Ovary (tissue), 9 donors: ENCODE measurements around the gene KCNJ6. TPM values are rescaled to one million over a fixed set of nuclear protein-coding genes. Genes with fewer than 3 reads are reported as not detected.

ENCODE experiments used
- DNase-seq, 5 donors: peaks; one replicate each; pipeline ENCODE4 v3.0.0-alpha.2; 2019 to 2020
- H3K27ac ChIP-seq, 2 donors: fragments of 200-600 bp; one replicate each; pipeline versions ENCODE4 v1.5.1 to v1.8.0; 2019 to 2022
- H3K27me3 ChIP-seq: fragments of 200-600 bp; one replicate; pipeline ENCODE4 v1.8.0; 2022
- H3K36me3 ChIP-seq: fragments of 200-600 bp; sonication (generic); one replicate; pipeline ENCODE4 v1.5.1; 2019
- H3K4me1 ChIP-seq: one replicate; pipeline ENCODE4 v1.8.1; 2013; ENCODE audit warnings: mild to moderate bottlenecking, moderate library complexity; ENCODE audit not compliant: insufficient read depth
- H3K4me3 ChIP-seq: fragments of 200-600 bp; sonication (generic); one replicate; pipeline ENCODE4 v1.5.1; 2017
- H3K9me3 ChIP-seq, 2 donors: fragments of 200-600 bp in 1 of 2; sonication (generic) in 1 of 2; one replicate each; pipeline versions ENCODE4 v1.5.1 to v1.8.1; 2013 to 2019; ENCODE audit warnings: mild to moderate bottlenecking in 1 of 2, moderate library complexity in 1 of 2
- CTCF ChIP-seq, 3 donors: fragments of 450-650 bp in 2 of 3; fragments of 200-600 bp in 1 of 3; IDR thresholded peaks; one replicate each; pipeline versions ENCODE4 v1.5.1 to v1.8.0; 2016 to 2022; ENCODE audit warnings: antibody characterized with exemption in 3 of 3, mild to moderate bottlenecking in 1 of 3
- EP300 ChIP-seq: sonication (generic); formaldehyde crosslinking; IDR thresholded peaks from one replicate; pipeline ENCODE4 v1.6.1; 2017; ENCODE audit warnings: antibody characterized with exemption
- POLR2A ChIP-seq: fragments of 450-650 bp; IDR thresholded peaks from one replicate; pipeline ENCODE4 v1.6.1; 2017; ENCODE audit warnings: antibody characterized with exemption, mild to moderate bottlenecking, moderate library complexity
- WGBS, 3 donors: extraction: QIAGEN DNeasy Blood & Tissue Kit in 1 of 3; methylation state at CpG; one replicate each; pipeline versions ENCODE4 v1.1.5 to v1.1.7; 2013 to 2017; 5-methylcytosine and 5-hydroxymethylcytosine counted together
- intact Hi-C, 4 donors: fragments of 100-400 bp; cut with DNase I; formaldehyde crosslinking; loops; one replicate each; pipeline versions ENCODE4 v1.11.0 to v1.15.1; 2022 to 2023
- polyA plus RNA-seq, 2 donors: library from polyadenylated mRNA; stranded (reverse); fragments of 200-250 nt in 1 of 2; fragments of 350-450 nt in 1 of 2; fragmentation: Illumina TruSeq in 1 of 2; extraction: RNeasy Lipid Tissue Mini Kit (QIAGEN cat#74804) in 1 of 2; gene quantifications; one replicate each; pipeline ENCODE4 v1.2.3, GENCODE V29; 2013 to 2014
- total RNA-seq, 7 donors: library from RNA; depleted of rRNA in 2 of 7; stranded (reverse); fragments of >200 nt in 2 of 7; fragmentation: NEBNext Ultra II Directional in 3 of 7; extraction: Animal tissue kit (Norgen Biotek cat#: 25700) in 3 of 7; gene quantifications; one replicate each; pipeline versions ENCODE4 v1.1.0 to v1.2.4, GENCODE V29; 2016 to 2023
- donor health status: DM: no; HTN: no; CAD: no; lungs with moderate emphysema.
- donor health status: DM: no; HTN: no; CAD: no.
- donor health status: Bipolar disorder and iron deficiency.
- donor health status: DM: yes; HTN: yes; CAD: no.
- donor health status: DM: no; HTN: no; CAD: no.
- donor health status: DM: yes; HTN: yes; CAD: no.

The KCNJ6 gene
- total and polyA plus RNA-seq, 9 donors, result 0.01 TPM; not detected in 8

- WGBS, 3 donors, result 53 to 54% (median 53%) methylated on average over 2 of the region's 2 CpGs
- Histone ChIP-seq H3K27me3 (no peaks in the 10 kb centered on the region), H3K4me1 (no peaks in the 10 kb centered on the region), H3K36me3 (no peaks in the 10 kb centered on the region), H3K9me3 (no peaks in the 10 kb centered on the region), H3K4me3 (no peak overlapping the region), H3K27ac (no peak overlapping the region)
- TF ChIP-seq EP300, result no peak
- no peak for TF ChIP-seq POLR2A
- TF ChIP-seq CTCF (IDR thresholded peaks at IDR 0.05), result no peak
- DNase-seq, result no peak
- intact Hi-C loops, result no loop called here
Measured at GRCh38 chr21:37737996-37738395, 178.3 kb downstream of the KCNJ6 start.

DNA sequence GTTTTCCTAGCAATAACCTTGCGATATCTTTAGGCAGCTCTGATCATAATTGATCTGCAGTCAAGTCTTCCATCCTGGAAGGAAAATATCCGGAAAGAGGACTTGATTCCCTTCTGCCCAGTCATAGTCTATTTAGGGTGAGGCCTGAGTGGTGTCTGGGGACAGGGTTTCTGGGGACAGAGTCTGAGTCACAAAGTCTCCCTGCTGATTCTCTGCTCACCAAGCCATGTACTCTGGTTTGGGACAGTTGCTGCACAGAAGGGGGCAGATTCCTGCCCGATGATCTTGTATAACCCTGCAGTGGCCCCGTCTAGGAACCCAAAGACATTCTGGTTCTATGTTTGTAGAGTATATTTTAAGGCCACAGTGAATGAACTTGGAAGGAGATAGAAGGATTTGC, 178.8 kb downstream of the KCNJ6 start:
- DNase-seq, result no peak
- no peak overlapping the region for H3K4me3 ChIP-seq
- no peak for TF ChIP-seq CTCF (IDR thresholded peaks at IDR 0.05)
- no peak for TF ChIP-seq EP300
- no peak for TF ChIP-seq POLR2A
- no peak overlapping the region for H3K27ac ChIP-seq
- intact Hi-C loops, result no loop called here
- no peaks in the 10 kb centered on the region for H3K36me3 ChIP-seq
- no peaks in the 10 kb centered on the region for H3K9me3 ChIP-seq
- no peaks in the 10 kb centered on the region for H3K27me3 ChIP-seq
- 61 to 87% (median 80%) methylated on average over 4 of the region's 4 CpGs for WGBS, 3 donors
- no peaks in the 10 kb centered on the region for H3K4me1 ChIP-seq

- TF ChIP-seq CTCF (IDR thresholded peaks at IDR 0.05) (no peak), POLR2A (no peak), EP300 (no peak)
- DNase-seq, result no peak
- intact Hi-C loops, result no loop called here
- H3K27ac ChIP-seq, result no peak overlapping the region
- 88 to 90% (median 90%) methylated on average over 10 of the region's 10 CpGs for whole genome bisulfite sequencing, 3 donors
- H3K36me3 ChIP-seq, result no peaks in the 10 kb centered on the region
- H3K4me1 ChIP-seq, result no peaks in the 10 kb centered on the region
- H3K27me3 ChIP-seq, result no peaks in the 10 kb centered on the region
- no peaks in the 10 kb centered on the region for H3K9me3 ChIP-seq
- H3K4me3 ChIP-seq, result no peak overlapping the region
Measured at GRCh38 chr21:37734846-37735245, 181.4 kb downstream of the KCNJ6 start.

- Histone ChIP-seq H3K36me3 (no peaks in the 10 kb centered on the region), H3K4me3 (no peak overlapping the region), H3K9me3 (no peaks in the 10 kb centered on the region), H3K4me1 (no peaks in the 10 kb centered on the region), H3K27me3 (no peaks in the 10 kb centered on the region), H3K27ac (no peak overlapping the region)
- TF ChIP-seq POLR2A (no peak), EP300 (no peak), CTCF (IDR thresholded peaks at IDR 0.05) (no peak)
- intact Hi-C loops, result no loop called here
- 56 to 68% (median 63%) methylated on average over 4 of the region's 4 CpGs for WGBS, 3 donors
- DNase-seq, result no peak
Measured at GRCh38 chr21:37732927-37733326, 183.3 kb downstream of the KCNJ6 start.

DNA sequence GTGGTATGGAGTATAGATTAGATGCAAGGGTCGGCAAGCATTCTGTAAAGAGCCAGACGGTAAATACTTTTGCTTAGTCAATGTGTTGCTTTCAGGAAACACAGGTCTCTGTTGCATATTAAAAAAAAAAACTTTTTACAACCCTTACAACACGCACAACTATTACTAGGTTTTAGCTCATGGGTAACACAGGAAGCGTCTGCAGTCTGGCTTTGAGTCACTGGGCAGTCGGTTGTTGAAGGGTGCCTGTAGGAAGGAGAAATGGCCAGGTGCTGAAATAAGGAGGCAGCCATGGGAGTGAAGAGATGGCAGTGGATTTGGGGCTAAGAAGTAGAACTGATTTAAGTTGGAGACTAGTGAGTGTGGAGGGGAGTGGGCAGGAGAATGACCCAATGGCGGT, 192.1 kb downstream of the KCNJ6 start:
- intact Hi-C loops, result no loop called here
- Histone ChIP-seq H3K27ac (no peak overlapping the region), H3K4me3 (no peak overlapping the region), H3K27me3 (no peaks in the 10 kb centered on the region), H3K9me3 (no peaks in the 10 kb centered on the region), H3K36me3 (no peaks in the 10 kb centered on the region), H3K4me1 (no peaks in the 10 kb centered on the region)
- DNase-seq, result no peak
- WGBS, 3 donors, result 79 to 82% (median 80%) methylated on average over 6 of the region's 6 CpGs
- TF ChIP-seq POLR2A, result no peak
- no peak for TF ChIP-seq CTCF (IDR thresholded peaks at IDR 0.05)
- TF ChIP-seq EP300, result no peak
